Measurements from ENCODE around the gene RTN3. TPM values are rescaled to one million over a fixed set of nuclear protein-coding genes. Genes with fewer than 3 reads are reported as not detected.
A peak's percentile ranks its signal among the peaks of the same experiment; 100 is the strongest.
"Not testable (repeated sequence)": the region's sequence is repeated elsewhere in the genome, so short reads cannot be mapped to it uniquely, and the experiment has no call there.

RTN3 gene
- 45.0 TPM for total RNA-seq
- long read RNA-seq, transcript RTN3-205 (8 exons, 2,645 nt) = minor isoform, 25 of 113 reads
- long read RNA-seq, transcript RTN3-208 (7 exons, 2,532 nt) = major isoform, 82 of 113 reads
- long read RNA-seq, partial matches to known transcripts = 2 of 113 reads
- long read RNA-seq, other reads (novel, unspliced or antisense) = 1 of 113 reads

- intact Hi-C loops (cut with micrococcal nuclease) = no loop called here
- H3K4me1 ChIP-seq = peaks cover 50% of the 10 kb centered on the region
- TF ChIP-seq, protein P1, sequence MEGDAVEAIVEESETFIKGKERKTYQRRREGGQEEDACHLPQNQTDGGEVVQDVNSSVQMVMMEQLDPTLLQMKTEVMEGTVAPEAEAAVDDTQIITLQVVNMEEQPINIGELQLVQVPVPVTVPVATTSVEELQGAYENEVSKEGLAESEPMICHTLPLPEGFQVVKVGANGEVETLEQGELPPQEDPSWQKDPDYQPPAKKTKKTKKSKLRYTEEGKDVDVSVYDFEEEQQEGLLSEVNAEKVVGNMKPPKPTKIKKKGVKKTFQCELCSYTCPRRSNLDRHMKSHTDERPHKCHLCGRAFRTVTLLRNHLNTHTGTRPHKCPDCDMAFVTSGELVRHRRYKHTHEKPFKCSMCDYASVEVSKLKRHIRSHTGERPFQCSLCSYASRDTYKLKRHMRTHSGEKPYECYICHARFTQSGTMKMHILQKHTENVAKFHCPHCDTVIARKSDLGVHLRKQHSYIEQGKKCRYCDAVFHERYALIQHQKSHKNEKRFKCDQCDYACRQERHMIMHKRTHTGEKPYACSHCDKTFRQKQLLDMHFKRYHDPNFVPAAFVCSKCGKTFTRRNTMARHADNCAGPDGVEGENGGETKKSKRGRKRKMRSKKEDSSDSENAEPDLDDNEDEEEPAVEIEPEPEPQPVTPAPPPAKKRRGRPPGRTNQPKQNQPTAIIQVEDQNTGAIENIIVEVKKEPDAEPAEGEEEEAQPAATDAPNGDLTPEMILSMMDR (IDR thresholded peaks at IDR 0.05; ENCODE audit: borderline replicate concordance) = peak; percentile 54
- H3K27ac ChIP-seq (replicated peaks) = peak within 1 kb of the TSS; percentile 94
- peak within 1 kb of the TSS; percentile 81 for H3K4me3 ChIP-seq
- no peaks in the 10 kb centered on the region for H3K27me3 ChIP-seq (ENCODE audit: low read depth)
- DNase-seq = peak; percentile 96
- no peaks in the 10 kb centered on the region for H3K36me3 ChIP-seq
- no peaks in the 10 kb centered on the region for H3K9me3 ChIP-seq (replicated peaks)
Measured at GRCh38 chr11:63681321-63682065, at the start of gene RTN3. Gene RTN3, plus strand, starts transcription at chr11:63681500. Its CDS starts 137 bp downstream, at chr11:63681637.

- TF ChIP-seq, protein P1 (IDR thresholded peaks at IDR 0.05; ENCODE audit: borderline replicate concordance) = peak; percentile 86
- Histone ChIP-seq H3K9me3 (replicated peaks) (no peaks in the 10 kb centered on the region), H3K36me3 (peaks cover 56% of the 10 kb centered on the region), H3K4me3 (no peak overlapping the region), H3K27me3 (ENCODE audit: low read depth) (no peaks in the 10 kb centered on the region), H3K27ac (replicated peaks) (no peak overlapping the region), H3K4me1 (no peaks in the 10 kb centered on the region)
- peak; percentile 26 for DNase-seq
- intact Hi-C loops (cut with micrococcal nuclease) = loop anchor here (2.0 kb wide), 1 partner anchor 157 kb away; no protein-coding TSS in a partner anchor
Measured at GRCh38 chr11:63635762-63636465, 45.4 kb upstream of the RTN3 start.

- intact Hi-C loops (cut with micrococcal nuclease) = not testable (repeated sequence)
- H3K36me3 ChIP-seq = peaks cover 62% of the 10 kb centered on the region
Measured at GRCh38 chr11:63638436-63638835, 42.9 kb upstream of the RTN3 start.

DNA sequence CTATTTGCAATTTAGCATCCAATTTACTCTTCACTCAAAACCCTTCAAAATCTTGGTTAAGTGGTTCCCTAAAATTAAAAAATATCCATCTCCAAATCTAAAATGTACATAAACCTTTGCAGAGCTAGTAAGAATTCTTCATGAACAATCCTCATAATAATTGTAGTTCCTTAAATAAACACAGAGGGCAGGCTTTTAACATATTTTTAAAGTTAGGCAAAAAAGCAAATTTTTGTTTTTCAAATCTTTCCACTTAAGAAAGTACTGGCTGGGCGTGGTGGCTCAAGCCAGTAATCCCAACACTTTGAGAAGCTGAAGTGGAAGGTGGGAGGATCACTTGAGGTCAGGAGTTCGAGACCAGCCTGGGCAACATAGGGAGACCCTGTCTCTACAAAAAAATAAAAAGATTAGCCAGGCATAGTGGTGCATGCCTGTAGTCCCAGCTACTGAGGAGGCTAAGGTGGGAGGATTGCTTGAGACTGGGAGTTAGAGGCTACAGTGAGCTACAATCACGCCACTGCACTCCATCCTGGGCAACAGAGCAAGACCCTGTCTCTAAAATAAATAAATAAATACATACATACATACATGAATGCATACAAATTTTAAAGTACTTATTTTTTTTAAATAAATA is 42.0 kb upstream of the RTN3 start:
- TF ChIP-seq, protein P1 (IDR thresholded peaks at IDR 0.05; ENCODE audit: borderline replicate concordance) = peak; percentile 61
- Histone ChIP-seq H3K27ac (replicated peaks) (peak overlapping the region; percentile 20), H3K27me3 (ENCODE audit: low read depth) (no peaks in the 10 kb centered on the region), H3K36me3 (peaks cover 60% of the 10 kb centered on the region), H3K9me3 (replicated peaks) (no peaks in the 10 kb centered on the region), H3K4me3 (no peak overlapping the region), H3K4me1 (peaks cover 4% of the 10 kb centered on the region)
- DNase-seq = no peak
- intact Hi-C loops (cut with micrococcal nuclease) = no loop called here

More at GRCh38 chr11:63638436-63638835, 42.9 kb upstream of the RTN3 start:
- H3K27ac ChIP-seq (replicated peaks); H3K4me3 ChIP-seq; H3K27me3 ChIP-seq (ENCODE audit: low read depth); H3K9me3 ChIP-seq (replicated peaks); DNase-seq; H3K4me1 ChIP-seq: not testable (repeated sequence)

DNA sequence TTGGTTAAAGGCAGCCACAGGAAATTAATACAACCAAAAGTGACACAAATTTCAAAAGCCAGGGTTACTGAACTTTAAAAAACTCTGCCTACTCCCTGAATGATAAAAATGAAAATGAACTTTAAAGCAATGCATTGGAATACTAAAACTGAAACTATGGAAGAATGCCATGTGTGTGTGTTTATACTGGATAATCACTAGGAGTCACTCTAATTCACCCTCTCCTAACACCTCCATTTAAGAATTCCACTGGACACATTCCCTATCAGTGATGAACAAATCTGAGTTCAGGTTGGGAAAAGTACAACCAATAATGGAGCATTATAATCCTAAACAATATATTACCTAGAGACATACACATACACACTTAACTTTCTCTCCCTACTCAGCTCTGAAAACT is 39.6 kb upstream of the RTN3 start:
- no peaks in the 10 kb centered on the region for H3K9me3 ChIP-seq (replicated peaks)
- H3K27me3 ChIP-seq (ENCODE audit: low read depth) = no peaks in the 10 kb centered on the region
- H3K36me3 ChIP-seq = peaks cover 59% of the 10 kb centered on the region
- peaks cover 4% of the 10 kb centered on the region for H3K4me1 ChIP-seq
- no peak for DNase-seq
- no peak overlapping the region for H3K27ac ChIP-seq (replicated peaks)
- no peak overlapping the region for H3K4me3 ChIP-seq
- TF ChIP-seq, protein P1 (IDR thresholded peaks at IDR 0.05; ENCODE audit: borderline replicate concordance) = no peak
- intact Hi-C loops (cut with micrococcal nuclease) = no loop called here

All from left ventricle myocardium inferior (tissue), 1 donor.